ENCODE data around the gene USP48.
"Not testable (repeated sequence)": the region's sequence is repeated elsewhere in the genome, so short reads cannot be mapped to it uniquely, and the experiment has no call there.

Gene USP48

DNA sequence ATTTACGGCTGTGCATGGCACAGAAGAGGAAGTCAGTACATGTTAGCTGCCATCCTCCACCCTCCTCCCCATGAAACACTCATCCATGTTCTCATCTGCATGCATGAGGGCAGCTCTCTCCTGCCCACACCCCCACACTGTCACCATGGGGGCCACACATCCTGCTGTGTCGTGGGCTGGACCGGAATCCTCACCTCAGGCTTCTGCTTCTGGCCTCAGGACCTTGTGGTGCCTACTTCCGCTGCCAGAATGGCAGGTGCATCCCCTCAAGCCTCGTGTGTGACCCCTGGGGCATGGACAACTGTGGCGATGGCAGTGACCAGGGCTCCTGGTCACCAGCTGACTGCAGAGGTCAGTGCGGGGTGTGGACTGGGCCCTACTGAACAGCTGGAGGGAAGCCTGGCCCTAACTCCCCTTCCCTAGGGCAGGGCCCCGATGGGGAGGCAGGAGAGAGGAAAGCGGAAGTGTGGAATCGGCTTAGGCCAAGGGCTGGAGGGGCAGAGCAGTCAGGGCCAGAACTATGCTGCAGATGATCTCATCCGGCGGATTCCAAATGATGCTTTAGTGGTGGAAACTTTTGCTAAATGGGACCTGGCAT lies 32.9 kb upstream of the USP48 start:
- no peak for DNase-seq (ENCODE audit: low read depth in 2 of 2)

DNA sequence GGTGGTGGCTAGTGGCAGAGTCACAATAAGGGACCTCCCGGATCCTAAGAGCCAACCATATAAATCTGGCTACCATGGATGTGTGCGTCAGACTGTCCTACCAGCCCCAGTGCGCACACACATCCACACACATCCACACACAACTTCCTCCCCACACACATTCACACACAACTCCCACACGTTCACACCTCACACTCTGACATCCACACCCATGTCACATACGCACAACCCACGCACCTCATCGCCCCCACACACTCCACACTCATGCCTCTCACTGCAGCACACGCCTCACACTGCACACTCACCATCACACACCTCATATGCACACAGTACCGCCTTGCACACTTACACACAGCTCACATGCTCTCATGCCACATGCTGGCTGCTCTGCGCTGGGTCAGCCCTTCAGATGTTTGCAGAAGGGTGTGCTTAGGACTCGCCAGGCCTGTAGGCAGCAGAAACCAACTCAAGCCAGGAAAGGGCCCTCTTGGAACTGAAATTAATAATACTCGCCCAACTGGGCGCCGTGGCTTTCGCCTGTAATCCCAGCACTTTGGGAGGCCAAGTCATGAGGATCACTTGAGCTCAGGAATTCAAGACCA lies 32.1 kb upstream of the USP48 start:
- no peak for DNase-seq (ENCODE audit: low read depth in 2 of 2)

DNA sequence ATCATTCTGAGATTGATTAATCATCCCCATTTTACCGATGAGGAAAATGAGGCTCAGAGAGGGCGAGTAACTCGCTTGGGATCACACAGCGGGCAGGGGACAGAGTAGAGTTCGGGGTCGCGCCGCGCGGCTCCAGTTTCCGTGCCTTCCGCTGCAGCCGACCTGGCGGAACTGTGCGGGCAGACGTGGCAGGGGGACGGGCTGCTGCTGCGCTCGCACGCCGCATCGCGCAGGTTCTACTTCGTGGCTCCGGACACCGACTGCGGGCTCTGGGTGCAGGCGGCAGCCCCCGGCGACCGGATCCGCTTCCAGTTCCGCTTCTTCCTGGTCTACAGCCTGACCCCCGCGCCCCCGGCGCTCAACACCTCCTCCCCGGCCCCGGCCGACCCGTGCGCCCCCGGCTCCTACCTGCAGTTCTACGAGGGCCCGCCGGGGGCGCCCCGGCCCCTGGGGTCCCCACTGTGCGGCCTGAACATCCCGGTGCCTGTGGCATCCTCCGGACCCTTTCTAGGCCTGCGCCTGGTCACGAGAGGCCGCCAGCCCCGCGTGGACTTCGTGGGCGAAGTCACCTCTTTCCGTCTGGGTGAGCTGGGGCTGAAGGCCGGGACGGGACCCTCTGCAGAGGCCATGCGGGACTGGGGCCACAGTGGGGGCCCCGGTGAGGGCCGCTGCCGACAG lies 31.4 kb upstream of the USP48 start:
- DNase-seq (ENCODE audit: low read depth in 2 of 2): peak in 1 of 2 donors; percentile 6

DNA sequence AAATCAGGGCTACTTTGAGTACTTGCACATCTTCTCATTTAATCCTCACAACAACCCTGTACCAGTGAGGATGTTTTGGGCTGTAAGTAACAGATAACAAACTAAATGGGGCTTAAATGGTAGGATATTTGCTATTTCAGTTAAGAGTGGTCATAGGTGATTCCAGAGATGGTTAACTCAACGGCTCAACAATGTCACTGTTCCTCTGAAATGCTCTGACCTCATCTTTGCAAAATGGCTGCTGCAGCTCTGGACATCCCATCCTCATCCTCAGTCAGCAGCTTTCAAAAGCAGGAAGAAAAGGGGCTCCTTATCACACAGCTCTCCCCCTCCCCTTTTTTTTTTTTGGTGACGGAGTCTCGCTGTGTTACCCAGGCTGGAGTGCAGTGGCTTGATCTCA lies 30.6 kb upstream of the USP48 start:
- DNase-seq (ENCODE audit: low read depth in 2 of 2): no peak

DNA sequence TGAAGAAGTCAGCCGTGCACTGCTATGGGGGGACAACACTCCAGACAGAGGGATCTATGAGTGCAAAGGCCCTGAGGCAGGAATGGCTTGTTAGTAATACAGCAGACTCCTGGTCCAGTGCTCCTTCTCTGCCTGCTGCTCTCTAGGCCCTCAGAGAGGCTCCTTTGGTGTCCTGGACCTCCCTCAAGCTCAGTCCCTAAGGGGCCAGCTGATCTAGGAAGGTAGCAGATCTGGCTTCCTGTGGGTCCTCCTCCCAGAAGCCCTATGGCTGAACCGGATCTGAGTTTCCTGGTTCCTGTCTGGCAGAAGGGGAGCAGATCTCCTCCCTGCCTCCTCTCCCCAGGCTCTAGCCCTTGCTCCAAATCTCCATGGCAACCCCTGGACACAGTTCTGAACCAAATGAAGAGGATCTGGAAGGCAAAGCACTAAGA lies 28.9 kb upstream of the USP48 start, which contains the start of gene LDLRAD2:
Gene LDLRAD2 (plus strand): TSS at position 391 of the 431 bp plus-strand sequence. CDS start 187 bp downstream, outside the sequence.
- no peak for DNase-seq (ENCODE audit: low read depth in 2 of 2)

DNA sequence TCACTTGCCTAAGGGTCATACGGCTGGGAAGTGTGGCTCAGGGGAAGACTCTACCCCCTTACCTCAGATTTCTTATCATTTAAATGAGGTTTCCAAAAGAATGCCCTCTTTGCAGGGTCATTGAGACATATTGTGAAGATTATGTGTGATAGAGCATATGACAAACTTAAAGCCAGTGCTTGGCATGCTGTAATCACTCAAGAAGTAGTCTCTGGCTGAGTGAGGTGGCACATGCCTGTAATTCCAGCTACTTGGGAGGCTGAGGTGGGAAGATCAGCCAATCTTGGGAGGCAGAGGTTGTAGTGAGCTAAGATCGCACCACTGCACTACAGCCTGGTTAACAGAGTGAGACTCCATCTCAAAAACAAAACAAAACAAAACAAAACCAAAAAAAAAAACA lies 21.6 kb upstream of the USP48 start:
- no peak for DNase-seq (ENCODE audit: low read depth in 2 of 2)

DNA sequence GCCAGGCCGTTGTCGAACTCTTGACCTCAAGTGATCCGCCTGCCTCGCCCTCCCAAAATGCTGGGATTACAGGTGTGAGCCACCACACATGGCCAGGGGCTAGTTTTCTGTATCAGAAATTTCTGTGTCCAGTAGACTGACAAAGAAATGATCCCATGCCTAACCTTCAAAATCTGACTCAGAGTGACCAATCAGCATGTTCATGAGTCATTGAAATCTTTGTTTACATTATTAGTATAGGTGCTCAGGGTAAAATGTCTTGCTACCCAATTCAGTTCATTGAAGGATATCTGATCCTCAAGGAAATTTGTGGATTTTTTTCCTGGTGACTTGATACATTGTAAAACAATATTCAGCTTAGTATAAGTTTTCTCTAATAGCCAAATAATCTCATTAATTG lies 18.2 kb upstream of the USP48 start:
- DNase-seq (ENCODE audit: low read depth in 2 of 2): no peak

DNA sequence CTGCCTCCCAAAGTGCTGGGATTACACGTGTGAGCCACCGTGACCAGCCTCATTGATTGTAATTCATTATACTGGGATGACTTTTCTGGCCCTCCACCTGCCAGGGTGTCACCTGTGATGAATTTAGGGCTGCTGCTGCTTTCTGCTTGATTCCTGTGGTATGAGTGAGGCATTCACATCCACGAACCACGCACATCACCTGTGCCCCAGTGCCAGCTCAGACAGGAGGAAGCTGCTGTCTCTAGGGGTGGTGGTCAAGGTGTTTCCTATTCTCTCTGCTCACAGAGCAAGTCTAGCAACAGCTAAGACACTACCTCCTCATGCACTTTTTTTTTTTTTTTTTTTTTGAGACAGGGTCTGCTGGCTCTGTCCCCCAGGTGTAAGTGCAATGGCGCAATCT lies 16.8 kb upstream of the USP48 start:
- no peak for DNase-seq (ENCODE audit: low read depth in 2 of 2)

DNA sequence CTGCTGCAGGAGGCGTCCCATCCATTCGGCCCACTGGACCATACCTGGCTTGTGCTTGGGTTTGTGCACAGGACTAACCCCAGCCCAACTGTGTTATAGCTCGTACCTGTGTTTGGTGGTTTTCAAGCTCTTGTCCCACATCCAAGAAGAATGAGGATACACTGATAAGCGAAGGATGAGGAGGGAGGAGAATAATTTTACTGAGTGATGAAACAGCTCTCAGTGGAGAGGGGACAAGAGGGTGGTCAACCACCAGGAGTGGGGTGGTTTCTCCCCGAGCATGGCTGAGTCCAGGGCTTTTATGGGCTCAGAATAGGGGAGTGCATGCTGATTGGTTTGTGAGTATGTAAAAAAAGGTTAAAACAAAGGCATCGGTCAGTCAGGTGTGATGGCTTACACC lies 12.1 kb upstream of the USP48 start:
- DNase-seq (ENCODE audit: low read depth in 2 of 2): no peak

DNA sequence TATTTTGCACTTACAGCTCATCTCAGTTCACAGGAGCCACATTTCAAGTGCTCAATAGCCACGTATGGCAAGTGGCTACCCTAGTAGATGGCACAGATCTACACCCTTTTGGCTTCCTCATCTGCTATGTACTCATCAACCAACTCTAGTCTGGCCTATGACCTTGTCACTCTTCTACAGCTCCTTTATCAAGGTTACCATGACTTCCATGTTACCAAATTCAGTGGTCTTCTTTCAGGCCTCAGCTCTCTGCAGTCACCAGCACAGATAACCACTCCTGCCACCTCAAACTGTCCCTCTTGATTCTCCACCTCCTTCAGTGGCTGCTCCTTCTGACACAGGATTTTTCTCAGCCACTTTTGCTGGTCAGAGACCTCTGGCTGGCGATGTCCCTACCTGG lies 11.7 kb upstream of the USP48 start:
- no peak for DNase-seq (ENCODE audit: low read depth in 2 of 2)

DNA sequence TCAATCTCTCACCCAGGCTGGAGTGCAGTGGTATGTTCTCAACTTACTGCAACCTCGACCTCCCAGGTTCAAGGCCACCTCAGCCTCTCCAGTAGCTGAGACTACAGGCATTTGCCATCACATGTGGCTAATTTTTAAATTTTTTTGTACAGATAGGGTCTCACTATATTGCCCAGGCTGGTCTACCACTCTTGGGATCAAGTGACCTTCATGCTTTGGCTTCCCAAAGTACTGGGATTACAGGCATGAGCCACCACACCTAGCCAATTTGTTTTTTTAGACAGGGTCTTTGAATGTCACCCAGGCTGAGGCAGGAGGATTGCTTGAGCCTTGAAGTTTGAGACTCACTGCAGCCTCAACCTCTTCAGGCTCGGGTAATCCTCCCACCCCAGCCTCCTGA lies 10.2 kb upstream of the USP48 start:
- DNase-seq (ENCODE audit: low read depth in 2 of 2): no peak

DNA sequence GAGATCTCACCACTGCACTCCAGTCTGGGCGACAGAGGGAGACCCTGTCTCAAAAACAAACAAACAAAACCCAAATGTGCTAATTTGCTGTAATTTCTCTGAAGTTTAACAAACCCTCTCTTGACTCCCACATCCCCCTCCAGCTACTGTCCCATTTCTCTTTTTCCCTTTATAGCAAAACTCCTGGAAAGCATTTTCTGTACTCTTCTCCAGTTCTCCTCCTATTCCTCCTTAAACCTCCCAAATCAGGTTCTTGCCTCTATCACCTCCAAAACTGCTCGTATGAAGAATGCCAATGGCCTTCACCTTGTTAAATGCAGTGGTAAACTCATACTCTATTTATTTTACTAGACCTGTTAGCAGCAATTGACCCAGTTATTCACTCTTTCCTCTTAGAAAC lies 3.7 kb upstream of the USP48 start:
- DNase-seq (ENCODE audit: low read depth in 2 of 2): no peak

DNA sequence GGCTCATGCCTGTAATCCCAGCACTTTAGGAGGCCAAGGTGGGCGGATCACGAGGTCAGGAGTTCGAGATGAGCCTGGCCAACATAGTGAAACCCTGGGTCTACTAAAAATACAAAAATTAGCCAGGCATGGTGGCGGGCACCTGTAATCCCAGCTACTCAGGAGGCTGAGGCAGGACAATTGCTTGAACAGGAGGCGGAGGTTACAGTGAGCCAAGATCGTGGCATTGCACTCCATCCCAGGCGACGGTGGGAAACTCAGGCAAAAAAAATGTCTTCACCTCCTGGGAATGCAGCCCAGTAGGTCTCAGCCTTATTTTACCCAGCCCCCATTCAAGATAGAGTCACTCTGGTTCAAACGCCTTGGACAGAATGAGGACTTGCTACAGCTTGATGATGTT lies 2.8 kb upstream of the USP48 start:
- DNase-seq (ENCODE audit: low read depth in 2 of 2): not testable (repeated sequence)

DNA sequence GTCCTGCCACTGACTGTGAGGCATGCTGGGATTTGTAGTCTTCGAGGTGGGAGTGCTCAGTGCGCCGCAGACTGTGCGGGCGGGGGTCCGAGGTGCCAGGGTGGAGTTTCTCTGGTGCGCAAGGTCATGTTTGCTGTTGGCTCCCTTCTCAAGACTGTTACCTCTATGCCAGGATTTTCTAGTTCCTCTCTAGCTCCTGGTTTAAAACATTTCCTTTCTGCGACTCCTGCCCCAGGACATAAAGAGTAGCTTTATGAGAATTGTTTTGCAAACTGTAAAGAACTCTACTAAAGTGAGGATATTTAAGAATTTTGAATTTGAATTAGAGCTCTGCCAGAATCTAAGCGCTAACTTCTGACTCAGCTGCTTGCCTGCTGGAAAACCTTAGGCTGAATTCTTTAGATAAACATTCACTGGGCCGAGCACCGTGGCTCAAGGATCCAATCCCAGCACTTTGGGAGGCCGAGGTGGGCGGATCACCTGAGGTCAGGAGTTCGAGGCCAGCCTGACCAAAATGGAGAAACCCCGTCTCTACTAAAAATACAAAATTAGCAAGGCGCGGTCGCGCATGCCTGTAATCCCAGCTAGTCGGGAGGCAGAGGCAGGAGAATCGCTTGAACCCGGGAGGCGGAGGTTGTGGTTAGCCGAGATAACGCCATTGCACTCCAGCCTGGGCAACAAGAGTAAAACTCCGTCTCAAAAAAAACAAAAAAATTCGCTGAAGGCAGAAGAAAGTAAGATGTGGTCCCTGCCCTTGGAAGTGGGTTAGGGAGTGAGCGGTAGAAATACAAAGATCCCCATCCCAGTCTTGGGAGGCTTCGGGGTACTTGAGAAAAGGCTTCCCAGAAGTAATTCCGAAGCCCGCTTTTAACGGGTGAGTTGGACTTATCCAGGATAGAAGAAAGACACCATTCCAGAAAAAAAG lies 992 bp upstream of the USP48 start:
- no peak for DNase-seq (ENCODE audit: low read depth in 2 of 2)

DNA sequence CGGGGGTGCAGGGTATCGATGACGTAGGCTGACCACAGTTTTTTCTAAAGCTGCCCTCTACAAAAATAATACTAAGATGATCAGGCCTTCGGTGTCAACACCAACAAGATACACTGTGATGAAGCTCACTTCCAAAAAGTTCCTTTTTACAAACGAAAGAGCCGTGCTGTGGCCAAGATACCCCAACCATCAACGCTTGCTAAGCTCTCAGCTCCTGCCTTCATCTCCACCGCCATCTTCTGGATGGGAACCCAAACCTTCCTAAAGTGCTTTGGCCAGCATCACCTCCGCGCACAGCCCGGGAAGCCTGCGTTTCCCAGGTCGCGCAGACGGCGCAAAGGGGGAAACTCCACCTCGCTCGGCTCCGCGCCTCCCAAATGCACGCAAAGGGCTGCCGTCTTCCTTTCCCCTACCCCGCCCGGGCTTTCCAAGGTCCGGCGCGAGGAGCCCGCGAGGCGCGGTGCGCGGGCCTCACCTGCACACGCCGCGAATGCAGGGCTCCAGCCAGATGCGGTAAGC lies 541 bp downstream of the USP48 start:
- peak; percentile 26 for DNase-seq (ENCODE audit: low read depth in 2 of 2)

DNA sequence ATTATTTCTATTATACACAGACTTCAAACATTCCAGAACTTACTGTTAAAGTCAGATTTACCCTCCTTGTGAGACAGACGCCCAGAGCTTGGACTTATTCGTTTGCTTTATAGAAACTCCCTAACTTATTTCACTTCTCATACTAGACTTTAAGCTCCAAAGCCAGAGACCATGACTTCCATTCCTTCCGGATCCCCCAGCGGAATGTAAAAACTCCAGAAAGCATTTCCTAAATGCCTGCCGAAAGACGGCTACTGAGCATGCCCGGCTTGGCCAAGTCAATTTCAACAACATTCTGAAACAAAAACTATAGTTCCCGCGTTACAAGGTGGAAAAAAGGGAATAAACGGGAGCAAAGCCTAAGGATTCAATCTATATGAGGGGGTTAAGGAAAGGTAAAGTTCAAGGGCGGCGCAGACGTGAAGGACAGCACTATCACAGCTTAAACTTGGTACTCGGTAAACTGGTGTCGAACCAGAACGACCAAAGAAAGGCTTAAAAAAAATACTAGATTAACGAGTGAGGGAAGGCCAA lies 1.1 kb downstream of the USP48 start:
- DNase-seq (ENCODE audit: low read depth in 2 of 2): no peak

DNA sequence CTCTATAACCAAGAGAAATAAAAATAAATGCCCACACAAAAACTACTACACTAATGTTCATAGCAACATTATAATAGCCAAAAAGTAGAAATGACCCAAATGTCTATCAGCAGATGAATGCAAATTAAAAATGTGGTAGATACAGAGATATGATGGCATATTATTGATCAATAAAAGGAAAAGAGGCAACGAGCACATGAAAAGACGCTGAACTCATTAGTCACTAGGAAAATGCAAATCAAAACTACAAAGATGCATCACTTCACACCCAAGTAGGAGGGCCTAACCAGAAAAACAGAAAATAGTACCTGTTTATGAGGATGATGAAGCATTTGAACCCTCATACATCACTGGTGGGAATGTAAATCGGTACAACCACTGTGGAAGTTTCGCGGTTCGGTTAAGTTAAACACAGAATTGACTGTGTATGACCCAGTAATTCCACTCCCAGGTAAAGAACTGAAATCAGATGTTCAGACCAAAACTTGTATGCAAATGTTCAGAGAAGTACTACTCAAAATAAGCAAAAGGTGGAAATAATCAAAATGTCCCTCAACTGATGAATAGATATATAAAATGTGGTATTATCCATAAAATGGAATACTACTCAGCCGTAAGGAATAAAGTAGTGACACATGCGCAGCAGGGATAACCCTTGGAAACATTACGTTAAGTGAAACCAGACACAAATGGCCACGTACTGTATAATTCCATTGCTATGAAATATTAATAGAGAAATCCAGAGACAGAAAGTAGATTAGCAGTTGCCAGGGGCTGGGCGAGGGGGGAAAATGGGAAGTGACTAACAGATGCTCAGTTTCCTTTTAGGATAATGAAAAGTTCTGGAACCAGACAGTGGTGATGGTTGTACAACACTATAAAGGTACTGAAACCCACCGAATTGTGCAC lies 3.1 kb downstream of the USP48 start:
- peak; percentile 43 to 54 for DNase-seq (ENCODE audit: low read depth in 2 of 2)

DNA sequence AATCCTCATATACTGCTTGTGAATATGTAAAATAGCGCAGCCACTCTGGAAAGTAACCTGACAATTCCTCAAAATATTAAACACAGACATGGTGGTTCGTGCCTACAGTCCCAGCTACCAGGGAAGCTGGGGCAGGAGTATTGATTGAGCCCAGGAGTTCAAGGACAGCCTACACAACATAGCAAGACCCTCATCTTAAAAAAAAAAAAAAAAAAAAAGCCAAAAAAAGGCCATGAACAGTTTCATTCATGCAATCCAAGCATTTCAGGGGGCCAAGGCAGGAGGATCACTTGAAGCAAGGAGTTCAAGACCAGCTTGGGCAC lies 4.6 kb downstream of the USP48 start:
- no peak for DNase-seq (ENCODE audit: low read depth in 2 of 2)

DNA sequence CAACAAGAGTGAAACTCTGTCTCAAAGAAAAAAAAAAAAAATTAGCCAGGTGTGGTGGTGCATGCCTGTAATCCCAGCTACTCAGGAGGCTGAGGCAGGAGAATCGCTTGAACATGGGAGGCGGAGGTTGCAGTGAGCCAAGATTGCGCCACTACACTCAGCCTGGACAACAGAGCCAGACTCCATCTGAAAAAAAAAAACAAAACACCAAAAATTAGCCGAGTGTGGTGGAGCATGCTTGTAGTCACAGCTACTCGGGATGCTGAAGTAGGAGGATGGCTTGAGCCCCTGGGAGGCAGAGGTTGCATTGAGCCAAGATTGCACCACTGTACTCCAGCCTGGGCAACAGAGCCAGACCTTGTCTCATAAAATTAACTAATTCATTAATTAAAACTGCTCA lies 6.0 kb downstream of the USP48 start:
- DNase-seq (ENCODE audit: low read depth in 2 of 2): not testable (repeated sequence)

DNA sequence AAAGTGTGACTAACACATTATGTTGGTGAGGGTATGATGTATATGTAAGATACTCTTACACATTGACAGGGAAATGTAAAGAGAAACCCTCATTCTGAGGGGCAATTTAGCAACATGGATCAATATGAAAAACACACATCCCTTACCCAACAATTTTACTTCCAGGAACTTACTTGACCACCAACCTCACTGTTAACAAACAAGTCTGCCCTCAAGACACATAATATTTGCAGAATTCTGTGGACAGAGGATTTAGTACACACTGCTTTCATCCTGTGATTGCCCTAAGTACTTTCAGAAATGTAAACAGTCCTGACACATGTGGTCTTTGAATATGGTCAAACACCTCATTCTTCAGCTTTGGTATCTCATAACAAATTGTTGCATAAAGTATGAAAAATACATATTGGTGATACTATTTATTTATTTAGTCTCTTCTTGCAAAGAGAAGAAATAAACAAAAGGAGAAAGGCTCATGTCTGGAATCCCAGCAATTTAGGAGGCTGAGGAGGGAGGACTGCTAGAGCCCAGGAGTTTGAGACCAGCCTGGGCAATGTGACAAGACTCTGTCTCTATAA lies 6.9 kb downstream of the USP48 start:
- no peak for DNase-seq (ENCODE audit: low read depth in 2 of 2)

DNA sequence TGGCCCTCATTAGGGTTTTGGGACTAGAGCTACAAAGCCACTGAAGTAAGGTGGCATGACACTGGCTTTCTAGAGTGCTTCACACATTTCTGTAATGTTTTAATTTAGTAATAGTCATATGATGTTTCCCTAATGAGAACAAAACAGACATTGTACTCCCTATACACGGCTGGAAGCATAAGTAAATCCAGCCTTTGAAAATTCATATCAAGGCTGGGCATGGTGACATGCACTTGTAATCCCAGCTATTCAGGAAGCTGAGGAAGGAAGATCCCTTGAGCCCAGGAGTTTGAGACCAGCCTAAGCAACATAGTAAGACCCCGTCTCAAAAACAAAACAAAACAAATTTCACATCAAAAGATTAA lies 7.4 kb downstream of the USP48 start:
- no peak for DNase-seq (ENCODE audit: low read depth in 2 of 2)
